ENCODE results near the gene UBE4B. TPM values are rescaled to one million over a fixed set of nuclear protein-coding genes. Genes with fewer than 3 reads are reported as not detected.

The UBE4B gene
- total RNA-seq, 1 experiment from 2014 or later, result 80.8 TPM

DNA sequence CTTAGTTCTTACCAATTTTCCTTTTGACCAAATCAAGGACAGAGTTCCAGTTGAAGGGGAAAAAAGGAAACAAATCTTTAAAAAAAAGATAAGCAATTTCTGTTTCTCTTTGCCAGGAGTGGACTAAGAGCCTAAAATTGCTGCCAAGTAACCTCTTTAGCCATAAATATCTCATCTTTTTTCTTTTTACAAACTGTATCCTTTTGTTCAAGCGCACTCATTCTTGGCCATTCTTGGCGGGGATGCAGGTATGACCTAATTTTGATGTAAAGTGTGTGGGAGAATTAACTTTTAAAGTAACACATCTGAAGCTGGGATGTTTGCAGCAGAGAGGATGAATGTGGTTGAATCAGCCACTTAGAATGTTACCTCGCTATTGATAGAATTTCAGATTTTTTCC is 164.2 kb downstream of the UBE4B start:
- ChIA-PET POLR2A (interaction anchor here (0.6 kb wide), 1 partner anchor 20 kb away, joined by 3 read pairs; no protein-coding TSS in a partner anchor), CTCF (no interaction called here)
- Mint-ChIP-seq H3K27ac (no peak overlapping the region), H3K9me3 (no peaks in the 10 kb centered on the region), H3K27me3 (ENCODE audit: low read depth) (no peaks in the 10 kb centered on the region), H3K36me3 (no peaks in the 10 kb centered on the region), H3K4me3 (no peak overlapping the region), H3K4me1 (peaks cover 2% of the 10 kb centered on the region; the same call in 1 of the 2 replicates)
- ATAC-seq (no peak), DNase-seq (ENCODE audit: low spot score) (no peak)
- TF ChIP-seq, protein P1, sequence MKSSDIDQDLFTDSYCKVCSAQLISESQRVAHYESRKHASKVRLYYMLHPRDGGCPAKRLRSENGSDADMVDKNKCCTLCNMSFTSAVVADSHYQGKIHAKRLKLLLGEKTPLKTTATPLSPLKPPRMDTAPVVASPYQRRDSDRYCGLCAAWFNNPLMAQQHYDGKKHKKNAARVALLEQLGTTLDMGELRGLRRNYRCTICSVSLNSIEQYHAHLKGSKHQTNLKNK (CRISPR knock-in tag; IDR thresholded peaks at IDR 0.05), result no peak

DNA sequence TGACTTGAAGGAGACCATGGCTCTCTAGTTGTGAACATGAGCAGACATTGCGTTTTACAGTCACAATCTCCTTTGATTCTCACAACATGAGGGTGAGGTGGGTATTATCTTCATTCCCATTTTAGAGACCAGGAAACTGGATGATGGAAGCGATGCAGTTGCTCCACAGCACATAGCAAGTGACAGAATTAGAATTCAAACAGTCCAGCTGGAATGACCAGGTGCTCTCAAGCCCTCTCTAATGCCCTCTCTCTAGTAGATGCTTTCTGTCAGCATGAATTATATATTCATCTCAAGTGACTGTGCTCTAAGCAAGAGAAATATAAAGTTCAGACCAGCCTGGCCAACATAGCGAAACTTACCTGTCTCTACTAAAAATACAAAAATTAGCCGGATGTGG is 167.9 kb downstream of the UBE4B start:
- no peaks in the 10 kb centered on the region for H3K27me3 Mint-ChIP-seq (ENCODE audit: low read depth)
- CTCF ChIA-PET, result interaction anchor here (1.1 kb wide), 1 partner anchor 9 kb away, joined by 6 read pairs; the partner anchor contains the start of gene KIF1B
- POLR2A ChIA-PET, result interaction anchor here (1.9 kb wide), 1 partner anchor 9 kb away, joined by 5 read pairs; the partner anchor contains the start of gene KIF1B
- H3K27ac Mint-ChIP-seq, result no peak overlapping the region
- H3K9me3 Mint-ChIP-seq, result no peaks in the 10 kb centered on the region
- DNase-seq (ENCODE audit: low spot score) (no peak), ATAC-seq (no peak)
- no peaks in the 10 kb centered on the region for H3K36me3 Mint-ChIP-seq
- TF ChIP-seq MYBL2 (CRISPR knock-in tag; IDR thresholded peaks at IDR 0.05), result no peak
- TF ChIP-seq EMX1 (CRISPR knock-in tag; IDR thresholded peaks at IDR 0.05), result no peak
- no peak for TF ChIP-seq MXD4 (CRISPR knock-in tag; IDR thresholded peaks at IDR 0.05; ENCODE audit: borderline replicate concordance)
- TF ChIP-seq, protein P2, sequence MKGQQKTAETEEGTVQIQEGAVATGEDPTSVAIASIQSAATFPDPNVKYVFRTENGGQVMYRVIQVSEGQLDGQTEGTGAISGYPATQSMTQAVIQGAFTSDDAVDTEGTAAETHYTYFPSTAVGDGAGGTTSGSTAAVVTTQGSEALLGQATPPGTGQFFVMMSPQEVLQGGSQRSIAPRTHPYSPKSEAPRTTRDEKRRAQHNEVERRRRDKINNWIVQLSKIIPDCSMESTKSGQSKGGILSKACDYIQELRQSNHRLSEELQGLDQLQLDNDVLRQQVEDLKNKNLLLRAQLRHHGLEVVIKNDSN (CRISPR knock-in tag; IDR thresholded peaks at IDR 0.05), result no peak
- TF ChIP-seq, protein P3, sequence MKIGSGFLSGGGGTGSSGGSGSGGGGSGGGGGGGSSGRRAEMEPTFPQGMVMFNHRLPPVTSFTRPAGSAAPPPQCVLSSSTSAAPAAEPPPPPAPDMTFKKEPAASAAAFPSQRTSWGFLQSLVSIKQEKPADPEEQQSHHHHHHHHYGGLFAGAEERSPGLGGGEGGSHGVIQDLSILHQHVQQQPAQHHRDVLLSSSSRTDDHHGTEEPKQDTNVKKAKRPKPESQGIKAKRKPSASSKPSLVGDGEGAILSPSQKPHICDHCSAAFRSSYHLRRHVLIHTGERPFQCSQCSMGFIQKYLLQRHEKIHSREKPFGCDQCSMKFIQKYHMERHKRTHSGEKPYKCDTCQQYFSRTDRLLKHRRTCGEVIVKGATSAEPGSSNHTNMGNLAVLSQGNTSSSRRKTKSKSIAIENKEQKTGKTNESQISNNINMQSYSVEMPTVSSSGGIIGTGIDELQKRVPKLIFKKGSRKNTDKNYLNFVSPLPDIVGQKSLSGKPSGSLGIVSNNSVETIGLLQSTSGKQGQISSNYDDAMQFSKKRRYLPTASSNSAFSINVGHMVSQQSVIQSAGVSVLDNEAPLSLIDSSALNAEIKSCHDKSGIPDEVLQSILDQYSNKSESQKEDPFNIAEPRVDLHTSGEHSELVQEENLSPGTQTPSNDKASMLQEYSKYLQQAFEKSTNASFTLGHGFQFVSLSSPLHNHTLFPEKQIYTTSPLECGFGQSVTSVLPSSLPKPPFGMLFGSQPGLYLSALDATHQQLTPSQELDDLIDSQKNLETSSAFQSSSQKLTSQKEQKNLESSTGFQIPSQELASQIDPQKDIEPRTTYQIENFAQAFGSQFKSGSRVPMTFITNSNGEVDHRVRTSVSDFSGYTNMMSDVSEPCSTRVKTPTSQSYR (CRISPR knock-in tag; IDR thresholded peaks at IDR 0.05), result no peak
- no peak for TF ChIP-seq SP1 (CRISPR knock-in tag; conservative IDR thresholded peaks at IDR 0.05)
- no peak for TF ChIP-seq FOXP1 (CRISPR knock-in tag; IDR thresholded peaks at IDR 0.05; ENCODE audit: borderline replicate concordance)
- no peak for TF ChIP-seq HMGA2 (CRISPR knock-in tag; IDR thresholded peaks at IDR 0.05)
- no peak for TF ChIP-seq ETV6 (CRISPR knock-in tag; IDR thresholded peaks at IDR 0.05)
- no peak for TF ChIP-seq RELA (CRISPR knock-in tag; IDR thresholded peaks at IDR 0.05; ENCODE audit: borderline replicate concordance)
- TF ChIP-seq, protein P4, sequence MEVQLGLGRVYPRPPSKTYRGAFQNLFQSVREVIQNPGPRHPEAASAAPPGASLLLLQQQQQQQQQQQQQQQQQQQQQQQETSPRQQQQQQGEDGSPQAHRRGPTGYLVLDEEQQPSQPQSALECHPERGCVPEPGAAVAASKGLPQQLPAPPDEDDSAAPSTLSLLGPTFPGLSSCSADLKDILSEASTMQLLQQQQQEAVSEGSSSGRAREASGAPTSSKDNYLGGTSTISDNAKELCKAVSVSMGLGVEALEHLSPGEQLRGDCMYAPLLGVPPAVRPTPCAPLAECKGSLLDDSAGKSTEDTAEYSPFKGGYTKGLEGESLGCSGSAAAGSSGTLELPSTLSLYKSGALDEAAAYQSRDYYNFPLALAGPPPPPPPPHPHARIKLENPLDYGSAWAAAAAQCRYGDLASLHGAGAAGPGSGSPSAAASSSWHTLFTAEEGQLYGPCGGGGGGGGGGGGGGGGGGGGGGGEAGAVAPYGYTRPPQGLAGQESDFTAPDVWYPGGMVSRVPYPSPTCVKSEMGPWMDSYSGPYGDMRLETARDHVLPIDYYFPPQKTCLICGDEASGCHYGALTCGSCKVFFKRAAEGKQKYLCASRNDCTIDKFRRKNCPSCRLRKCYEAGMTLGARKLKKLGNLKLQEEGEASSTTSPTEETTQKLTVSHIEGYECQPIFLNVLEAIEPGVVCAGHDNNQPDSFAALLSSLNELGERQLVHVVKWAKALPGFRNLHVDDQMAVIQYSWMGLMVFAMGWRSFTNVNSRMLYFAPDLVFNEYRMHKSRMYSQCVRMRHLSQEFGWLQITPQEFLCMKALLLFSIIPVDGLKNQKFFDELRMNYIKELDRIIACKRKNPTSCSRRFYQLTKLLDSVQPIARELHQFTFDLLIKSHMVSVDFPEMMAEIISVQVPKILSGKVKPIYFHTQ (CRISPR knock-in tag; IDR thresholded peaks at IDR 0.05), result no peak
- TF ChIP-seq, protein P5, sequence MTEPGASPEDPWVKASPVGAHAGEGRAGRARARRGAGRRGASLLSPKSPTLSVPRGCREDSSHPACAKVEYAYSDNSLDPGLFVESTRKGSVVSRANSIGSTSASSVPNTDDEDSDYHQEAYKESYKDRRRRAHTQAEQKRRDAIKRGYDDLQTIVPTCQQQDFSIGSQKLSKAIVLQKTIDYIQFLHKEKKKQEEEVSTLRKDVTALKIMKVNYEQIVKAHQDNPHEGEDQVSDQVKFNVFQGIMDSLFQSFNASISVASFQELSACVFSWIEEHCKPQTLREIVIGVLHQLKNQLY (CRISPR knock-in tag; IDR thresholded peaks at IDR 0.05), result no peak
- no peaks in the 10 kb centered on the region for H3K4me1 Mint-ChIP-seq
- H3K4me3 Mint-ChIP-seq, result no peak overlapping the region

DNA sequence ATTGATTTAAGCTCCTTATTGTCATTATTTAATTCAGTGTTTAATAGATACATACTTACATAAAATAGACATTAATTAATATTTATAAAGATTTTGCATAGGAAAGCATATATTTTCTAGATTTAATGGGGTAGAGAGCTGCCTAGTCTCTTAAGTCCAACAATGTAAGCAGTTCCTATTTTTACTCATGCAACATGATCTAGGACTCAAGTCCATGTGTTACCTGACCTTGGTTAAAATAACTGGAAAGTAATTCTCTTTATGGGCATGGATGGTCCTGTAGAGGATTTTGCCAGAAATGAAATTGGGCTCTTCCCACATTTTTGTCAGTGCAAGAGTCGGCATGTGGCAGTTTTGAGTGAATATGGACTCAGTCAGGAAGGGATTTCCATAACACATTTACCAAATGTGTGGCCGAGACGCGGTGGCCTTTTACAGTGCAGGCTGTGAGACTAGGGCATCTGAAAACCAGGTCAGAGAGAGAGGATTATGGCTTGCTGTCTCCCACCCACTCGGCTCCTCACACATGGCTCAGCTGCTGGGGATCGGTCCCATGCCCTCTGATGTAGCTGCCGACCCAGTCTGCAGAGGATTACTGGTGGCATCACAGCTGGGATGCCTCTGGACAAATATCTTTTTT is 171.4 kb downstream of the UBE4B start:
- no peak for ATAC-seq
- POLR2A ChIA-PET, result no interaction called here
- H3K36me3 Mint-ChIP-seq, result no peaks in the 10 kb centered on the region
- TF ChIP-seq MXD4 (CRISPR knock-in tag; IDR thresholded peaks at IDR 0.05; ENCODE audit: borderline replicate concordance) (no peak), ZNF396 (CRISPR knock-in tag; IDR thresholded peaks at IDR 0.05; ENCODE audit: borderline replicate concordance) (no peak), JUN (CRISPR knock-in tag; IDR thresholded peaks at IDR 0.05) (no peak), SMAD3 (CRISPR knock-in tag; IDR thresholded peaks at IDR 0.05; ENCODE audit: borderline replicate concordance) (no peak)
- TF ChIP-seq, protein P6, sequence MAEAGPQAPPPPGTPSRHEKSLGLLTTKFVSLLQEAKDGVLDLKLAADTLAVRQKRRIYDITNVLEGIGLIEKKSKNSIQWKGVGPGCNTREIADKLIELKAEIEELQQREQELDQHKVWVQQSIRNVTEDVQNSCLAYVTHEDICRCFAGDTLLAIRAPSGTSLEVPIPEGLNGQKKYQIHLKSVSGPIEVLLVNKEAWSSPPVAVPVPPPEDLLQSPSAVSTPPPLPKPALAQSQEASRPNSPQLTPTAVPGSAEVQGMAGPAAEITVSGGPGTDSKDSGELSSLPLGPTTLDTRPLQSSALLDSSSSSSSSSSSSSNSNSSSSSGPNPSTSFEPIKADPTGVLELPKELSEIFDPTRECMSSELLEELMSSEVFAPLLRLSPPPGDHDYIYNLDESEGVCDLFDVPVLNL (CRISPR knock-in tag; IDR thresholded peaks at IDR 0.05; ENCODE audit: borderline replicate concordance, low read depth), result no peak
- TF ChIP-seq, protein P7, sequence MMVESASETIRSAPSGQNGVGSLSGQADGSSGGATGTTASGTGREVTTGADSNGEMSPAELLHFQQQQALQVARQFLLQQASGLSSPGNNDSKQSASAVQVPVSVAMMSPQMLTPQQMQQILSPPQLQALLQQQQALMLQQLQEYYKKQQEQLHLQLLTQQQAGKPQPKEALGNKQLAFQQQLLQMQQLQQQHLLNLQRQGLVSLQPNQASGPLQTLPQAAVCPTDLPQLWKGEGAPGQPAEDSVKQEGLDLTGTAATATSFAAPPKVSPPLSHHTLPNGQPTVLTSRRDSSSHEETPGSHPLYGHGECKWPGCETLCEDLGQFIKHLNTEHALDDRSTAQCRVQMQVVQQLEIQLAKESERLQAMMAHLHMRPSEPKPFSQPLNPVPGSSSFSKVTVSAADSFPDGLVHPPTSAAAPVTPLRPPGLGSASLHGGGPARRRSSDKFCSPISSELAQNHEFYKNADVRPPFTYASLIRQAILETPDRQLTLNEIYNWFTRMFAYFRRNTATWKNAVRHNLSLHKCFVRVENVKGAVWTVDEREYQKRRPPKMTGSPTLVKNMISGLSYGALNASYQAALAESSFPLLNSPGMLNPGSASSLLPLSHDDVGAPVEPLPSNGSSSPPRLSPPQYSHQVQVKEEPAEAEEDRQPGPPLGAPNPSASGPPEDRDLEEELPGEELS (CRISPR knock-in tag; IDR thresholded peaks at IDR 0.05), result no peak
- TF ChIP-seq, protein P5 (CRISPR knock-in tag; IDR thresholded peaks at IDR 0.05), result no peak

More for the DNA sequence above, 171.4 kb downstream of the UBE4B start:
- DNase-seq (ENCODE audit: low spot score), result no peak
- CTCF ChIA-PET, result interaction anchor here (0.6 kb wide), 1 partner anchor 26 kb away, joined by 3 read pairs; no protein-coding TSS in a partner anchor
- peaks cover under 1% of the 10 kb centered on the region; the same call in 1 of the 2 replicates for H3K4me1 Mint-ChIP-seq
- H3K27me3 Mint-ChIP-seq (ENCODE audit: low read depth), result peaks cover 4% of the 10 kb centered on the region; the same call in 1 of the 2 replicates
- H3K4me3 Mint-ChIP-seq, result no peak overlapping the region
- H3K27ac Mint-ChIP-seq, result no peak overlapping the region
- no peaks in the 10 kb centered on the region for H3K9me3 Mint-ChIP-seq

Data from WTC11 (cell line).